Endothelial cell of umbilical vein (primary cell): ENCODE results near the gene CAMKMT. TPM values are rescaled to one million over a fixed set of nuclear protein-coding genes. Genes with fewer than 3 reads are reported as not detected.

ENCODE experiments used
- BruUV-seq: library from RNA; stranded (reverse); fragments of 400-500 nt; replicated peaks from 2 replicates; lab custom pipeline; 2021; lab: Mats Ljungman, UMichigan
- CTCF ChIA-PET: fragments of 300-600, 350-600 bp; sonication (Branson Sonifier 250); formaldehyde crosslinking; loops from one replicate; lab custom pipeline; 2021; ENCODE audit warnings: antibody characterized with exemption, inconsistent platforms; lab: Charles Lee
- POLR2A ChIA-PET: fragments of 300-600, 350-600 bp; sonication (Branson Sonifier 250); formaldehyde crosslinking; loops from one replicate; lab custom pipeline; 2021; ENCODE audit warnings: antibody characterized with exemption, inconsistent platforms; lab: Charles Lee
- DNase-seq: peaks from one replicate; pipeline ENCODE4 v3.0.0-alpha.2; 2011; ENCODE audit warnings: low read depth, low spot score
- FAIRE-seq: peaks from 2 replicates; lab custom pipeline; 2011; peaks lifted over from hg19 to GRCh38; lab: Jason Lieb, UNC
- H2AFZ ChIP-seq: 2 replicates; pipeline ENCODE4 v1.6.0; 2012; ENCODE audit warnings: low read depth, low read length, control low read depth, inconsistent platforms
- H3K27ac ChIP-seq: 2 replicates; pipeline ENCODE4 v1.5.1; 2011; ENCODE audit warnings: low read depth, mild to moderate bottlenecking, control low read depth, low read length, moderate library complexity; ENCODE audit not compliant: insufficient read depth
- H3K27me3 ChIP-seq, 2 experiments: 2 replicates each; pipeline versions ENCODE4 v1.6.0 to v1.6.1; 2011; ENCODE audit warnings: low read length in 2 of 2, mixed read lengths in 1 of 2; ENCODE audit not compliant: control insufficient read depth in 2 of 2, insufficient read depth in 2 of 2
- H3K36me3 ChIP-seq, 2 experiments: 2 replicates in 1 of 2; 3 replicates in 1 of 2; pipeline ENCODE4 v1.5.1; 2011; ENCODE audit warnings: low read length in 2 of 2, mild to moderate bottlenecking in 1 of 2, moderate library complexity in 1 of 2; ENCODE audit not compliant: control insufficient read depth in 2 of 2, insufficient read depth in 2 of 2; ENCODE audit errors: extremely low read depth in 1 of 2
- H3K4me1 ChIP-seq: 3 replicates; pipeline ENCODE4 v1.5.1; 2011; ENCODE audit warnings: mild to moderate bottlenecking, low read length; ENCODE audit not compliant: control insufficient read depth, insufficient read depth; ENCODE audit errors: extremely low read depth
- H3K4me2 ChIP-seq: 2 replicates; pipeline ENCODE4 v1.6.1; 2011; ENCODE audit warnings: low read length, control low read depth, mixed read lengths; ENCODE audit not compliant: insufficient read depth
- H3K4me3 ChIP-seq, 3 experiments: fragments of 200-600 bp in 1 of 3; sonication (generic), shearing (Covaris generic) in 1 of 3; replicated peaks in 1 of 3; 2 replicates each; pipeline ENCODE4 v1.5.1; 2011 to 2016; ENCODE audit warnings: control low read depth in 3 of 3, low read length in 3 of 3, mild to moderate bottlenecking in 2 of 3, inconsistent platforms in 1 of 3, low read depth in 1 of 3, moderate library complexity in 1 of 3; ENCODE audit not compliant: insufficient read depth in 1 of 3
- H3K79me2 ChIP-seq: 2 replicates; pipeline ENCODE4 v1.6.0; 2012; ENCODE audit warnings: low read length, inconsistent platforms; ENCODE audit not compliant: control insufficient read depth, insufficient read depth
- H3K9ac ChIP-seq: replicated peaks from 2 replicates; pipeline ENCODE3; 2011; ENCODE audit warnings: low read length, control low read depth; ENCODE audit not compliant: insufficient read depth; ENCODE audit errors: extremely low read depth
- H3K9me1 ChIP-seq: replicated peaks from 3 replicates; pipeline ENCODE4 v1.6.0; 2011; ENCODE audit warnings: mild to moderate bottlenecking, low read length; ENCODE audit not compliant: control insufficient read depth, insufficient read depth; ENCODE audit errors: extremely low read depth
- H3K9me3 ChIP-seq: replicated peaks from 2 replicates; pipeline ENCODE4 v1.5.1; 2012; ENCODE audit warnings: low read length, inconsistent platforms; ENCODE audit not compliant: control insufficient read depth, insufficient read depth
- H4K20me1 ChIP-seq: replicated peaks from 2 replicates; pipeline ENCODE3; 2011; ENCODE audit warnings: mild to moderate bottlenecking, low read length; ENCODE audit not compliant: control insufficient read depth, insufficient read depth; ENCODE audit errors: extremely low read depth
- CTCF ChIP-seq, 2 donors: IDR thresholded peaks; 1 replicate in 1 of 2; 2 replicates in 1 of 2; pipeline ENCODE4 v1.5.1; 2011; ENCODE audit warnings: low read length in 2 of 2, mild to moderate bottlenecking in 2 of 2, moderate library complexity in 2 of 2, control low read depth in 1 of 2, inconsistent platforms in 1 of 2, low read depth in 1 of 2; ENCODE audit not compliant: insufficient read depth in 1 of 2; ENCODE audit errors: extremely low read depth in 1 of 2
- EZH2 ChIP-seq: IDR thresholded peaks from 2 replicates; pipeline ENCODE4 v1.6.1; 2012; ENCODE audit warnings: borderline replicate concordance, low read depth, mild to moderate bottlenecking, moderate library complexity, low read length, inconsistent platforms; ENCODE audit not compliant: severe bottlenecking
- FOS ChIP-seq: IDR thresholded peaks from 2 replicates; pipeline ENCODE4 v1.6.1; 2011; ENCODE audit warnings: mild to moderate bottlenecking, low read length, moderate library complexity, borderline replicate concordance; ENCODE audit not compliant: insufficient read depth
- GATA2 ChIP-seq: IDR thresholded peaks from 2 replicates; pipeline ENCODE4 v1.7.0; 2011; ENCODE audit warnings: low read depth, mild to moderate bottlenecking, moderate library complexity, mixed read lengths, low read length; ENCODE audit not compliant: insufficient read length, insufficient read depth
- MAX ChIP-seq: IDR thresholded peaks from 2 replicates; pipeline ENCODE4 v1.6.1; 2011; ENCODE audit not compliant: insufficient read depth, insufficient read length
- POLR2A ChIP-seq: IDR thresholded peaks from 2 replicates; pipeline ENCODE4 v1.6.1; 2012; ENCODE audit warnings: low read depth, mild to moderate bottlenecking, control low read depth, low read length
- dilution Hi-C: fragments of 300-500 bp; cut with MboI; formaldehyde crosslinking; loops from one replicate; pipeline ENCODE4 v1.15.0; 2019; ENCODE audit warnings: low sequenced_read_pairs; ENCODE audit not compliant: extremely low pct_ligation_motif_present
- intact Hi-C: fragments of 100-400 bp; cut with micrococcal nuclease; formaldehyde crosslinking; loops from one replicate; pipeline ENCODE4 v1.10.0; 2022
- polyA plus RNA-seq, 4 experiments: library from polyadenylated mRNA; depleted of rRNA in 3 of 4; stranded (reverse) in 3 of 4; unstranded in 1 of 4; fragments of >200 nt; gene quantifications; 2 replicates each; pipeline versions ENCODE4 v1.2.1 to v1.2.3, GENCODE V29; 2011 to 2012; ENCODE audit warnings: missing spikeins in 1 of 4
- total RNA-seq: library from RNA; stranded (reverse); gene quantifications from 2 replicates; pipeline ENCODE4 v1.2.3, GENCODE V29; 2021

CAMKMT gene
- total and polyA plus RNA-seq, 2 donors (not counting 3 experiments of a cell fraction or from before 2014, with no cell fraction given) = 4.1 to 10.7 TPM

- no peak overlapping the region for H3K27ac ChIP-seq
- POLR2A ChIA-PET = no interaction called here
- no peak overlapping the region for H3K9ac ChIP-seq
- no peaks in the 10 kb centered on the region for H3K9me3 ChIP-seq
- intact Hi-C loops (no loop called here), dilution Hi-C loops (no loop called here)
- no peaks in the 10 kb centered on the region for H3K79me2 ChIP-seq
- H3K36me3 ChIP-seq = no peaks in the 10 kb centered on the region
- no peak overlapping the region for H3K4me2 ChIP-seq
- no peak for FAIRE-seq
- H3K4me3 ChIP-seq = no peak overlapping the region
- H4K20me1 ChIP-seq = no peaks in the 10 kb centered on the region
- CTCF ChIA-PET = no interaction called here
- no peak for DNase-seq
- H3K4me1 ChIP-seq = no peaks in the 10 kb centered on the region
- H3K27me3 ChIP-seq = peaks cover 0 to 5% of the 10 kb centered on the region in 2 experiments
- TF ChIP-seq EZH2 (no peak), FOS (no peak), CTCF (IDR thresholded peaks at IDR 0.05; ENCODE audit: extremely low read depth in 1 of 2, insufficient read depth in 1 of 2, low read depth in 1 of 2, low read length in 2 of 2) (no peak), POLR2A (no peak), GATA2 (no peak), MAX (no peak)
- BruUV-seq = no TSS peak
- no peaks in the 10 kb centered on the region for H3K9me1 ChIP-seq
- no peak overlapping the region for H2AFZ ChIP-seq
Observed at GRCh38 chr2:44759823-44760222, 398.1 kb downstream of the CAMKMT start.
